NOMO-1 (cell line): ENCODE results near the gene REEP1.
A peak's percentile ranks its signal among the peaks of the same experiment; 100 is the strongest.

Source experiments
- DNase-seq, 2 experiments: peaks; one replicate each; lab custom pipeline; 2025; ENCODE audit not compliant: unreplicated experiment in 2 of 2; lab: John Stamatoyannopoulos, UW

Gene REEP1

GRCh38 chr2:86284987-86285386, 52.4 kb downstream of the REEP1 start:
- DNase-seq: no peak

GRCh38 chr2:86284401-86284841, 53.0 kb downstream of the REEP1 start:
- DNase-seq: no peak

DNA sequence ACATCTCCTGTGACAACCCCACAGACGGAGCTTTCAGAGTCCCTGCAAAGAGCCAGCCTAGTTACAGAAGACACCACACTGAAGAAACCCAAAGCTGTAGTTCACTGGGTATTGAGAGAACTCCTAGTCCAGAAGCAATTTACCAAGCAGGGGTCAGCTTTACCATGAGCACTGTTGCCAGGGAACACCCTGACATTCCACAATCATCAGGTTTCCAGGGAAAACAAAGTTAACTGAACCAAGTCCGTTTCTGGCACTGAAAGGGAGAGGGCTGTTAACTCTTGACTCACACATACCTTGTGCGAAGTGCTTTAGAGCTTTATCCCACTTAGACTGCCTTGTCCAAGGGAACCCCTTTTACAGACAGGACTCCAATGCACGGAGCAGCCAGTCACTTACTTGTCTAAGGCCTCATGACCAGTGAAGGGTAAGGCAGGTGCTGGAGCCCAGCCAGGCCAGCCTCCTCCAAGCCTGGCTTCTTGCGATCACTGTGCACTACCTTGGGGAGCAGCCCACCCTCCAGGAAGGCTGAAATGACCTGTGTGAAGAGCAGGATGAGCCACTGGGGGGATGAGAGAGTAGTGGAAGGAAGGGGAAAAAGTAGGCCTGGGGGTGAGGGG, 53.9 kb downstream of the REEP1 start:
- DNase-seq: no peak

DNA sequence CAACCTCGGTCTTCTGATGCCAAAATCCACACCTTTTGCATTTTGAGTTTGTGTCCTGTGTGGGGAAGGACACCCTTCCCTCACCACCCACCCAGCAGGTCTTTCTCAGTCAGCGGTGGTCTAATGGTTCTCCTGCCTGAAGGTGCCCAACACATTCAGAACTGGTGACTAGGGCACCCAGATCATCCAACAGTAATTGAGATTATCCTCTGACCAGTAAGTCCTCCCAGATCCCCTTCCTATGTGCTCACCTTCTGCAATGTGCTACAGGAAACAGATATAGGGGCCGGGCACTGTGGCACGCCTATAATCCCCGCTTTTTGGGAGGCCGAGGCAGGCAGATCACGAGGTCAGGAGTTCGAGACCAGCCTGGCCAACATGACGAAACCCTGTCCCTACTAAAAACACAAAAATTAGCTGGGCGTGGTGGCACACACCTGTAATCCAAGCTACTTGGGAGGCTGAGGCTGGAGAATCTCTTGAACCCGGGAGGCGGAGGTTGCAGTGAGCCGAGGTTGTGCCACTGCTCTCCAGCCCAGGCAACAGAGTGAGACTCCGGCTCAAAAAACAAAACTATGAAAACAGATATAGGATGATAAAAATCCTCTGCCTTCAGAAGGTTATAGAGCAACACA, 56.2 kb downstream of the REEP1 start:
- no peak for DNase-seq

DNA sequence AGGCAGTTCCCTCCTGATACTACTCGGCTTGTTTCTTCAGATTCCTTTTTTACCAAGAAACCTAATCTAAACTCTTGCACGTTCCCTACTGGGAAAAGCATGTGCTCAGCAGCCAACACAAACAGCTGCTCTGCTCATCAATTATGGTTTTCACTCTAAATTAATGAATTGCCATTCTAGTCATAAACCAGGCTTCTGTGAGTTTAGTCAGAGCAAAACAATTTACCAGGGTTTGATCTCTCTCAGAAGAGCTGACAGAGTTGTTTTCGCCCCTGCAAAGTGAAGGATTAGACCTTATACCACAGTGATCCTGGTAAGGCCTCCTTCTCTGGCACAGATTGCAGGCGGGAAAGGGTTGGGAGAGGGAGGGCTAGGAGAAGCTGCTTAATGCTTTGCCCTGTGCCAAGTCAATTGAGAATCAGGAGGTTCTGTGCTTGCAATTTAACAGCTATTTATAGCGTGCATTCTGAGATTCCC, 57.2 kb downstream of the REEP1 start:
- DNase-seq: no peak

DNA sequence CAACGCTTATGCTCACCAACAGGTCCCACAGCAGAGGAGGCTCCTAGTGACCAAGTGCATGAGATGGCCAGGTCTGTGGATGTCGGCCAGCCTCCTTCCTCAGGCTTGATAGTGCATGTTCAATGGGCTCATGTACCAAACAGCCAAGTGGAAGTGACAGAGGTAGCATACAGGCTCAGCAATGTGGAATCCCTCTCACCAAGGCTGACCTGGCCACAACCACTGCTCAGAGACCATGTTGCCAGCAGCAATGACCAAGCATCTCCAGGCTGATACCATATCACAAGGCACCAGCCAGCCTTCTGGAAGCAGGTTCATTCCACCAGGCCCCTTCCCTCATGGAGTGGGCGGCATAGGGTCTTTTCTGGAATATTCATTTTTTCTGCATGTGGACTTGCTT, 61.5 kb downstream of the REEP1 start:
- no peak for DNase-seq

- DNase-seq: no peak
Measured at GRCh38 chr2:86275384-86275799, 62.0 kb downstream of the REEP1 start.

DNA sequence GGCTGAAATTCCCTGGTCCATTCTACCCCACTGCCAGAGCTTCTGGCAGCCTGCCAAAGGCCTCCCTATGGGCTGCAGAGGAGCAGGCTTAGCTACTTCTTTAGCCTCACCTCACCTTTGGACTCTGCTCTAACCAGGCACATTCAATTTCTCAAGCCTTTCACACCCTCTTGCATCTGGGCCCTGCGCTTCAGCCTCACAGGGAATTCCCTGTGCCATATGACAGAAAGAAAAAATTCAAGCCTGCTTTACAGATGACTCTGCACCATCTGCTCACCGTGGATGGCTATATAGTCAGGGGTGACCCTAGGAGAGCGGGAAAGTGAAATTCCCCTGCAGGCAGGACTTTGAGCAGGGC, 62.5 kb downstream of the REEP1 start:
- no peak for DNase-seq

DNA sequence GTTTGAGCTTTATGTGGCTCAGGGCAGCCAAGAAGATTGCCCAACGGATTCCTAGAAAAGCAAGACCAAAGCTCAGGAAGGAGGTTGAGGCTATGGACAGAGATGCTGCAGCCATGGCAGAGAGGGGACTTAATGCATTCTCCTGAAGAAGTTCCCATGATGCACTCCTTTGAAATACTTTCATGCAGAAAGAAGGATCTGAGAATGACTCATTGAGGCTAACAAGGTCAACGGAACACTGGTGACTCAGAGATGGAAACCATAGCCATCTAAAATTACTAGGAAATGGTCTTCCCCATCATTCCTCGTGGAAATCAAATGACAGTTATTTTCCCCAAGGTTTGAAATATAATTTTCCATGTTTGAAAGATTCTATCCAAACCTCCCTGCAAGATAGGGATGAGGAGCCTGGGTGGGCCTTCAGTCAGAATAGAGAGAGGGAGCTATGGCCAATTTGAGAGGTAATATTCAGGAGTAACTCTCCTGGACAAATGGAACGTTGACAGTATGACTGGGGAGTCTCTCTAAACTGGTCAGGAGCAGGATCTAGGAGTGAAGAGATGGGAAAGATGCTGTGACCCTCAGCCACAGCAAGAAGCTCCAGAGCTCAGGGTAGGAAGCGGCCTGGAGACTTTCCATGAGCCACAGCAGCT, 63.0 kb downstream of the REEP1 start:
- peak in 1 of 2 experiments; percentile 10 for DNase-seq

DNA sequence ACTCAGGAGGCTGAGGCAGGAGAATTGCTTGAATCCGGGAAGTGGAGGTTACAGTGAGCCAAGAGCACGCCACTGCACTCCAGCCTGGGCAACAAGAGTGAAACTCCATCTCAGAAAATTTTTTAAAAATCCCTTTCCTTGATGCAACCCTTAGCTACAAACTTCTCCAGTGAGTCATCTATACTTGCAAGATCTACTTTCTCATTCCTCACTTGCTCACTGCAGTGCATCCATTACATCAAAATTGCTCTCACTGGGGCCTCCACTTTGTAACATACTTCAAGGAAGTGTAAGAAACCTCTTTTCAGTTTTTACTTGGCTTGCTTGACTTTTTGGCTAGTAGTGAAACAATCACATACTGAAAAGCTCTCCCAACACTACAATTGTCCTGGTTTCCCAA, 65.3 kb downstream of the REEP1 start:
- DNase-seq: no peak

- no peak for DNase-seq
Measured at GRCh38 chr2:86271248-86271647, 66.2 kb downstream of the REEP1 start.

DNA sequence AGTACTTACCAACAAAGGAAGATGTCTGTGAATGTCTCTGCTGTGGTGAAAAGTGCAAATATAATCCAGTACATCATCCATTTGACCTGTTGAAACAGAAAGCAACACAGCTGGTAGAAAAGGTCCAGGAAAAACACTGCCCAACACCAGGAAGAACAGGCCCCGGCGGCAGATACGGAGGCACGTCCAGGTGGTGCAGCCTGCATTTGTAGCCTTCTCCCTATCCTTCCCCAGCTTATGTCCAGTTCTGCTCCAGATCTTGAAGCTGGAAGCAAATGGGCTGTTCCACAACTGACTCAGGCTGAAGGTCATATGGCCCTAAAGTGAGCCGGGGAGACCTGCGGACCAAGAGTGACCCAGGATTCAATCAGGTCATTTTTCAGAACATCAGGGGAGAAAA, 73.5 kb downstream of the REEP1 start:
- DNase-seq: no peak

GRCh38 chr2:86260978-86261377, 76.4 kb downstream of the REEP1 start:
- no peak for DNase-seq

DNA sequence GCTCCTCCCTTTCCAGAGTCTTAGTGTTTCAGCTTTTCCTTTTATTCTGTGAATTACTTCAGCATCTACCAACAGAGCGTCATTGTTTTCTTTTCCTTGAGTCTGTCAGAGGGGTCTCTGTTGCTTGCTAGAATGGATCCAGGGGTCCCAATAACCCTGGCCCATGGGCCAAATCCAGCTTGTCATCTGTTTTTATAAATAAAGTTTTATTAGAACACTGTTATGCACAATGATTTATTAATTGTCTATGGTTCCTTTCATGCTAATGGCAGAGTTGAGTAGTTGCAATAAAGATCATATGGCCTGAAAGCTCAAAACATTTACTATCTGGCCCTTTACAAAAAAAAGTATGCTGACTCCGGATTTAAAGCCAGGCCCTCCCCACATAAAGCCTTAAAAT, 79.3 kb downstream of the REEP1 start:
- no peak for DNase-seq

DNA sequence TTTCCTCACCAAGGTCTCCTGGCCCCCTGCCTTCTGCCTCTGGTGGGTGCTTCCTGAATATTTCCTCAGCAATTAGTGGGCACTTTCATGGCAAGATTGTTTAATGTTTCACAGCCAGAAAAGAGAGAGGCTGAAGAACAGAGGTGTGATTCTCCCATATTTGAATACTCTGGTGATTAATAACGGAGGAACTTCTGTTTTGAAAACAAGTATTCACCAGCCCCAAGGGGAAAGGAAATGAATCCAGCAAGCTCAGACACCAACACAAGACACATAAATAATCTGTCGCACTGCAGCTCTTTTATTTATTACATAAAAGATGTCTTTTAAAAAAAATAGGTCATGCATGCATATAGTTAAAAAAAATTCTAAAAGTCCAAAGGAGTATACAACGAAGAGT, 80.4 kb downstream of the REEP1 start:
- DNase-seq: no peak

GRCh38 chr2:86256300-86256699, 81.1 kb downstream of the REEP1 start:
- no peak for DNase-seq

DNA sequence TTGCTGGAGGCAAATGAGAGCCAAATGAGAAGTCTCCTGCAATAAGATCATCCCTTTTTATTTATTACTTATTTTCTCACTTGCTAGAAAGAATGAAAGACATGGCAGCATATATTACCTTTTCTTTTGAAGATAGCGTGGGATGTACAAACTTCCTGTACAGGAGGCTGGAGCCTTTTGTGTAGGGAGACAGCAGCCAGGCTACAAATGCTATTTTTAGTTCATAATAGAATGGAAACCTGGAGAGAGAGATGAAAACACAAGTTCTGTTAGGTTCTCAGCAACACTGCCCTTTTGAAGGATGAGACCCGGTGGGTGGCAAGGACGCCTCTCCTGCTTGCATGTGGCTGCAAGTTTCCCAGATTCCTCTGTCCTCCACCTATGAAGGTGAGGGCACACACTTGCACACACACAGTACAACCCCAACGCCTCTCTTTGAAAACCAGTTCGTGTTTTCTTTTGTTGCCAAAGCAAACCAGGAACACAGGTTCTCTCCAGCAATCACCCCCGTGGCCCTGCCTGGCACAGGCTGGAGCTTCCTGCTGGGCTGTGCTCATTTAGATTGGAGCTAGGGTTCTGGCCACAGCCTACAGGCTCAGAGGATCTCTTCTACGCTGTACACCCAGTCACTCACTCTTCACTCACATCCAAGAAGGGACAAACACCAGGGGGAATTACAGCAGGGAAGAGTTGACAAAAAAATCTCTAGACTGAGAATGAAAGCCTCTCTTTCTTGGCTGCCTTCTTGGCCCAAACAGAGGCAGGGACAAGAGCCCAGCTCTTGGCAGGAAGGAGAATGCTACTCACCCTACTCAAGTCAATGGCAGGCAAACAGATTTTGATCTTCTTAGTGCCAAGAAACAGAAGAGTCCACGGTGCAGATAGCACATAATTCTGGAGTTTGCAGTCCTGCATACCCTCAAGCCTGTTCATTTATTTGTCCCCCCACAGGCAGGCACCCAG, 82.6 kb downstream of the REEP1 start:
- DNase-seq: no peak

DNA sequence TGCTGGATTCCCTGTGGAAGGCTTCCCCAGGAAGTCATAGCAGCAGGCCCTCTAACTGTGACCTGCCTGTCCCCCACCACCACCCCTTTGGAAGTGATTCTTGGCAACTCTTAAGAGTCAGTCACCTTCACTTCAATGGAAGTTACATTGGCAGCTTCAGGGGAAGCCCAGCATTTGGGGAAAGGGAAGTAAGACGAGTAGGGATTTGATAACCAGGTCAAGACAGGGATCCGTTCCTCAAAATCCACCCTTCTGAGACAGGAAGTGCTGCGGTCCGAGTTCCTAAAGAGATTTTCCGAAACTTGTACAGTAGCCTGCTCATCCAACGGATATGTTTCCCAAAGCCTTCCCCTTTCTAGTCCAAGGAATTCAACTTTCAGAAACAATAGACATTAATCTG, 84.0 kb downstream of the REEP1 start:
- DNase-seq: peak in 1 of 2 experiments; percentile 2

DNA sequence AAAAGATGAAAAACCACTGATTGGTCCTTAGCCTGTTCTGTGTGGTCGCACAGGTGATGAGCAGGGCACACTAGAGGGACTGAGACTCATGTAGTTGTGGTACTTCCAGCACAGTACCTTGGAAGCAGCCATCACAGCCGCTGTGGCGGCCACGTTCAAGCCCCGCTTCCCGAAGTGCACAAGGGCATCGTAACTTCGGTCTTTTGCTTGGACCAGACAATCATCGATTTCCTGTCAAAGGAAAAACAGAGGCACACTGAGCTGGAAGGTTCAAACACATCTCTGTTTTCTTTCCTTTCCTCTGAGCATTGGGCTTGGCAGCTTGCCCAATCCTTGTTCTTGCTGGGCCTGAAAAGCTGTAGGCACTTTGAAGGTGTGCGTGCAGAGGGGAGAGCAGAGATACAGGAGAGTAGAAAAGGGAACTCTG, 85.6 kb downstream of the REEP1 start:
- DNase-seq: no peak

DNA sequence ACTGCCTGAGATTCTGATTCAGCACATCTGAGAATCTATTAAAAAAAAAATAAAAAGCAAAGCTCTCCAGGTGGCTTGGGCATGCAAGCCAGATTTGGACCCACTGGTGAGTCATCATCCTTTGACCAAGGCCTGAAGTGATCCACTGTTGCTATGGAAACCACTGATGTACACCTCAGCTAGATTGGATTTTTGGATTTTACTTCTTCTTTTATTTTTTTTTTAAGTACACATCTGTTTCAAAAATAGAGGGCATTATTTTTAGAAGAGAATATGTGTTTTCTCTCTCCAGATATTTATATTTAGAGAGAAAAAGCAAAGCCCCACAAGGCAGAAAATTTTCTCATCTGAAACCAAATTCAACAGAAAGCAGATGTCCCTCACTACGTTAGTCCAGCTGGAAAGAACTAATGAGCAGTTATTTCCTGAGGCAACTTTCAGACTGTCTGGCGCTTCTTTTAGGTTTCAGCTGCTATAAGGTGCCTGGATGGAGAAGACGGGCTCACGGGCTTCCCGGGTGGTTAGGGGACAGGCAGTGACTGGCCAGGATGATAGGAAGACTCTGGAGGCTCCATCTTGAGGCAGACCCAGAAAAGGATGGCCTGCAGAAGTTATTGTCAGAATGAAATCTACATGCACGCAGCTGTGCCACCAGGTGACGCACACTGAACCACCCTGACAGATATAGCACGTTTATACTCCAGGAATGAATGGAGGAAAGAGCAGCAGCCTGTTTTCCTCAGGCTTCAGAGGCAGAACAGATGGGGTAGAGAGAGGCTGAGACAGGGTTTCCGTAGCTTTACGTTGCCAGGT, 87.6 kb downstream of the REEP1 start:
- DNase-seq: peak in 1 of 2 experiments; percentile 37
